ENCODE results near the gene TFF3. TPM values are rescaled to one million over a fixed set of nuclear protein-coding genes. Genes with fewer than 3 reads are reported as not detected.
A peak's percentile ranks its signal among the peaks of the same experiment; 100 is the strongest.

TFF3 gene
- total RNA-seq, 4 donors from 2014 or later: 3.6 to 16.8 (median 8.7) TPM

DNA sequence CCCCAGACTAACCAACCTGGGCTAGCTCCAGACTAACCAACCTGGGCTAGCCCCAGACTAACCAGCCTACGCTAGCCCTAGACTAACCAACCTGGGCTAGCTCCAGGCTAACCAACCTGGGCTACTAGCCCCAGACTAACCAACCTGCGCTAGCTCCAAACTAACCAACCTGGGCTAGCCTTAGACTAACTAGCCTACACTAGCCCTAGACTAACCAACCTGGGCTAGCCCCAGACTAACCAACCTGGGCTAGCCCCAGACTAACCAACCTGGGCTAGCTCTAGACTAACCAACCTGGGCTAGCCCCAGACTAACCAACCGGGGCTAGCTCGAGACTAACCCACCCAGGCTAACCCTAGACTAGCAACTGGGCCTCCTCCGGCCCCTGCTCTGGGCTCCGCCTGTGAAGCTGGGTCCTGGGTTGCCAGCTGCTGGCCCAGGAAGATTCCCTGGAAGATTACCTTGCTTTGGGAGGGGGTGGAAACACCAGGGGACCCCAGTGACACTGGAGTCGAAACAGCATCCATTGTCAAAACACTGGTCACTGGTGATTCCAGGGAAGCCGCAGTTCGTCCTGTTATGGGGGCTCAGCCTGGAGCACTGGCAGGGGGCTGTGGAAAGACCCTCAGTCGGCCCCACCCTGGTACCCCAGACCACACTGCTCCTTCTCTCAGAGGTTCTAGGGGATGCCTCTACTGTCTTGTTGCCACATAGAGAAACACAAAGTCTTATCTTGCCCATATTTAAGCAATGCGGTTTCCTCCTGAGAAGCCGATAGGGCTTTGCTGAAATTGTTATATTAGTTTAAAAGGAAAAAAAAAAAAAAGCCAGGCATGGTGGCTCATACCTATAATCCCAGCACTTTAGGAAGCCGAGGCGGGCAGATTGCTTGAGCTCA lies 34.5 kb upstream of the TFF3 start:
- TF ChIP-seq POLR2A (IDR thresholded peaks at IDR 0.05) (no peak), CTCF (IDR thresholded peaks at IDR 0.05) (no peak)
- intact Hi-C loops (cut with DNase I; ENCODE audit: low total_unique reads): no loop called here
- no peak overlapping the region for H3K4me3 ChIP-seq (ENCODE audit: low read depth, poor library complexity, severe bottlenecking)
- DNase-seq (ENCODE audit: low spot score in 2 of 2): peak in 1 of 2 donors; percentile 64
- WGBS, 2 donors: 76 to 80% methylated on average over 14 of the region's 14 CpGs

GRCh38 chr21:42348762-42349161 lies 33.6 kb upstream of the TFF3 start:
- 91 to 100% methylated on average over 2 of the region's 2 CpGs for WGBS, 2 donors
- H3K4me3 ChIP-seq (ENCODE audit: low read depth, poor library complexity, severe bottlenecking): no peak overlapping the region
- DNase-seq (ENCODE audit: low spot score in 2 of 2): peak in 1 of 2 donors; percentile 23
- TF ChIP-seq POLR2A (IDR thresholded peaks at IDR 0.05) (no peak), CTCF (IDR thresholded peaks at IDR 0.05) (no peak)
- intact Hi-C loops (cut with DNase I; ENCODE audit: low total_unique reads): no loop called here

DNA sequence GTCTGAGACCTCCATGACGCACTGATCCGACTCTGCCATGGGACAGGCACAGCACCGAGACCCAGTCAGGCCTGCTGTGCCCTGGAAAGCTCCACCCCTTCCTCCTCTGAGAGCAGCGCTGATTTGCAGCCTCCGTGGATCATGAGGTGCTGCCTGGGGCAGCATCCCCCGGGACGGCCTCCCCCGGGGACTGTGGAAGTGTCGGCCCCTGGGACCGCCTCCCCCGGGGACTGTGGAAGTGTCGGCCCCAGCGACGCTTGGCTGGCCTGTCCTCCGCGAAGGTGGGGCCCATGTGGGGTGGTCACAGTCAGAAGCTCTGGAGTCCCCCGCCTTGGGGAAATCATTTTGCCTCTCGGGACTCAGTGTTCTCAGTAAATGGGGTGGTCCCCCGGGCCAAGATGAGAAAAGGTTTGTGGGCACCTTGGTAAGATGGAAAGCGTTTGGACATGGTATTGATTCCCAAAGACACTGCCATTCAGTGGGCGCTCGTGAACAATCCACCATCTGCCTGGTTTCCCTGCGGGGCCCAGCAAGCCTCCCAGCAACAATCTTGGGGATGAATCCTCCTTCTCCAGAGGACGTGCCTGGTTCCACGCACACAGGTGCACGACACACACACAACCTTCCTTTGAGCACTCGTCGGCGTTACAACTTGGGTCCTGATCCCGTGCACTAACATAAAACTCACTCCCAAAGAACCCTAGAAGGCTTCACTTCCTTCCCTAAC lies 32.6 kb upstream of the TFF3 start:
- H3K4me3 ChIP-seq (ENCODE audit: low read depth, poor library complexity, severe bottlenecking): no peak overlapping the region
- WGBS, 2 donors: 86 to 90% methylated on average over 24 to 30 of the region's 30 CpGs
- intact Hi-C loops (cut with DNase I; ENCODE audit: low total_unique reads): no loop called here
- TF ChIP-seq CTCF (IDR thresholded peaks at IDR 0.05) (no peak), POLR2A (IDR thresholded peaks at IDR 0.05) (no peak)
- peak in 1 of 2 donors; percentile 77 for DNase-seq (ENCODE audit: low spot score in 2 of 2)

DNA sequence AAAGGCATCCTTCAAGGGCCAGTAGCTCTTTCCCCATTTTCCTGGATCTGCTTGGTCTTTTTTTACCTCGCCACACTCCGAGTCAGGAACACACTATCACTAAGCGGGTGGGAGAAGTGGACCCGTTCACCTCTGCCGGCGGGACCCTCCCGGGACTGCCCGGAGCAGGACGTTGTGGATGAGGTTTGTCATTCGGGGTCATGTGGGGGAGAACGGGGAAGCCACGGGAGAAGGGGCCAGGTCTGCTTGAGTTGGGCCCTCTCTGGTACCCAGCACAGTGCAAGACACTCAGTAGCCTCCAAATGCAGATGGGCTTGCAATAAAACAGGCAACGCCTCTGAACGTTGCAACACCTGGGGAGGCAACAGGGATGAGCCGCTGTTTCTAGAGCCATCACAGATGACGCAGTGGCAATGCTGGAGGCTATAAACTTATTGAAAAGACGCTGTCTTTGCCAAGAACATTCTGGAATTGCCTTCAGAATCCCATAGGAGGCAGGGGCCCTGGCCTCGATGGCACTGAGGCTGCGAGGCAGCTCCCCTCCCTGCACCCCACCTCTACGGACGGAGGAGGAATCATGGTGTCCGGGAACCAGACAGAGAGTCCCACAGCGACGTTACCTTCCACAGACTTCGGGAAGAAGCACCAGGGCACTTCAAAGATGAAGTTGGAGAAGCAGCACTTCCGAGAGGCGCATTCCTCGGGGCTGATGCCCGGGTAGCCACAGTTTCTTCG lies 31.8 kb upstream of the TFF3 start:
- no peak overlapping the region for H3K4me3 ChIP-seq (ENCODE audit: low read depth, poor library complexity, severe bottlenecking)
- 81 to 82% methylated on average over 30 of the region's 30 CpGs for WGBS, 2 donors
- TF ChIP-seq POLR2A (IDR thresholded peaks at IDR 0.05) (no peak), CTCF (IDR thresholded peaks at IDR 0.05) (no peak)
- DNase-seq (ENCODE audit: low spot score in 2 of 2): peak in 1 of 2 donors; percentile 75
- intact Hi-C loops (cut with DNase I; ENCODE audit: low total_unique reads): no loop called here

DNA sequence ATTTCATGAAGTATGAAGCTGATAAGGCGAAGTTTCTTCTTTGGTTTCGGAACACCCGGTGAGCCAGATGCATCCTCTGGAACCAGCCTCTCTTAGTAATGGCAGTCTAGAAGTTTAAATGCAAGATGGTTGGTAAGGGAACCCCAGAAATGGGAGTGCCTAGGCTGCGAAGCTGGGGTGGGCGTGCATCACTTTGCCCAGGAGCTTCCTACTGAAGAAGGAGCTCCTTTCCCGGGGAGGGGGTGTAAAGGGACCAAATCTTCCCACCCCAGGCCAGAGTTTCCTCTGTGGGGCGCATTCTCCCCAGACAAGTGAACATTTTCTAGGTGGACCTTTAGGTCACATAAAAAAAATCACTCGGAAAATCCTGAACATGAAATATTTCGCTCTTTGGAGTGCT lies 31.2 kb upstream of the TFF3 start:
- no peak for TF ChIP-seq POLR2A (IDR thresholded peaks at IDR 0.05)
- TF ChIP-seq CTCF (IDR thresholded peaks at IDR 0.05): no peak
- H3K4me3 ChIP-seq (ENCODE audit: low read depth, poor library complexity, severe bottlenecking): no peak overlapping the region
- DNase-seq (ENCODE audit: low spot score in 2 of 2): peak in 1 of 2 donors; percentile 66
- intact Hi-C loops (cut with DNase I; ENCODE audit: low total_unique reads): no loop called here
- WGBS, 2 donors: 91% methylated on average over 9 of the region's 9 CpGs

Data from lower leg skin (tissue), 4 donors.